CD4-positive, alpha-beta T cell treated with Interleukin-15 for 4 hours (primary cell): Measurements from ENCODE around the gene PPA2.
"Not testable (repeated sequence)": the region's sequence is repeated elsewhere in the genome, so short reads cannot be mapped to it uniquely, and the experiment has no call there.

Experiments used
- DNase-seq: peaks from one replicate; pipeline ENCODE4 v3.0.0-alpha.2; 2020; ENCODE audit warnings: low spot score

PPA2 gene

DNA sequence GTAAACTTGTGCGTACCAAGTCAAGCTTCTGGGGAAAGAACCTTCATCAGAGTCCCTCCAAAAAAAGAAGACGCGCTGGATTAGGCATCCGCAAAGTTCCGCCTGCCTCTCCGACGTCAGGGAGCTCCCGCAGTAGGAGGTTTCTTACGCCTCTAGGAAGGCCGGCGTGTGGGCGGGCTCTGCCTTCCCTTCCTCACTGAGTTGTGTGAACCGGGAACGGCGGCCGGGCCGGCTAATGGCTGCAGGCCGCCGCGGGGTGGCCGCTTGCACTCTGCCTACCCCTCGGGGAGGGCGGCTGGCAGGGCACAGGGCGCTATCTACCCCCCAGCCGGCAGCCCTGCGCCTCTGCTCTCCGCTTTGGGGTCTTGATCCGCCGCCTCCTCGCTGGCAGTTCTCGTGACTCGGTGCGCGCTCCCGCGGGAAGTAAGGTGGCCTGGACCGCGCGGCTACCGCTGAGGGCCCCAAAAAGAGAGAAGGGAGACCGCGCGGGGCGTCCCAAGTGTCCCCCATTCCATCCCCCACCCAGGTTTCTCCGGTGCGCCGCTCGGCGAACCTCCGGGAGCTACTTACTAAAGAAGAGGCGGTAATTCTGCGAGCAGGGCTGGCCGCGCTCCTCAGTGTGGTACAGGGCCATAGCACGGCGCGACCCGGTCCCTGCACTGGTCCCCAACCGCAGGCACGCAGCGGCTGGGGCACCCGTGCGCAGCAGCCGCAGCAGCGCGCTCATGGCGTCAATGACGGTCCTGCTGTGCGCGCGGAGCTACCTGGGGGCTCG is at the start of gene PPA2:
Gene PPA2 (minus strand): TSS at position 739 of the 775 bp plus-strand sequence. CDS start 12 bp downstream, at position 727.
- DNase-seq = peak; percentile 79

DNA sequence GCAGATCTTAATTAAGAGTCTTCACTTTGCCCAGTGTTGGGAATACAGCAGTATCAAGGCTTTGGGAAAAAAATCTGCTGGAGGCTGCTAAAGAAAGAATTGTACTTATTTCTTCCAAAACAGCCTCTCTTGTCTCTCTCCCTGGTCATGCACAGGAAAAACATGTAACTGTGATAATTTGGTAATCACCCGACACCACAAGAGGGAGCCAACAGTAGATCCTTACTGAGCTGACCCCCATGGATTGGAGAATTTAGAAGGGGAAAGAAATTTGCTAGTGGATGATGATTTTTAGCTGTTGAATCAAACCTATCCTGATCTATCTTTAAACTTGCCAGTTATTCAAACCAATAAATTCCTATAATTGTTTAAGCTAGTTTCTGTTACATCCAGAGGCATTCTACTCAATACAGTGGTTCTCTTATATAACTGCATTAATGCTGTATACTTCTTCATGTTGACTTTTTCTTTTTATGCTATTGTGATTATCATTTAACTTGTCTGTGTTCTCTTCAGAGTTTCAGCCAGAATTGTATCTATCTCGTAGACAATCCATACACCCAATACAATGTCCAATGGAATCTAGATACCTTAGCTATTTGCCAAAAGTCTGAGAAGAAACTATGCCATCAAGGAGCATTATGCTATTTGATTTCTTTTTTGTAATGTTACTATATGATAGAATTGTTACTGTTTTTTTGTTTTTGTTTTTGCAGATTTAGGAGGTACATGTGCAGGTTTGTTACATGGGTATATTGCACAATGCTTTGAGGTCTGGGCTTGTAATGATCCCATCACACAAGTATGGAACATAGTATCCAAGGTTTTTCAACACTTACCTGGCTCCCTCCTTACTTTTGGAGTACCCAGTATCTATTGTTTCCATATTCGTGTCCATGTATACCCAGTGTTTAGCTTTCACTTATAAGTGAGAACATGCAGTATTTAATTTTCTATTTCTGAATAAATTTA is 47.2 kb upstream of the PPA2 start:
- no peak for DNase-seq

DNA sequence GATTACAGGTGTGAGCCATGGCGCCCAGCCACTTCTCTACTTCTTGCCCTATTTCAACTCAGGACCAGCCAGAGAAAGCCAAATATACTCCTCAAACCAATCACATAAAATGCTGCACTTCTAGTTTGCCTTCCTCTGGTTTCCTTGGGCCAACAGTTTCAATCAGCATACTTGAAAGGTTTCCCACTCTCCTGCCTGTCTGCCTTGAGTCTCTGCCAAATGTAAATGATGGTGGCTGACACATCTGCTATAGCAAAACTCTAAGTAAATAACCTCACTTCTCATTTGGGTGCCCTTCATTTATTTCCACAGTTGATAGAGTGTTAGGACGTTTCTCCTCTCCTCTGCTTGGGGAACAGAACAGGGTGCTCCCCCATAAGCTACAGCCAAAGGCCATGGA is 36.4 kb upstream of the PPA2 start:
- no peak for DNase-seq

DNA sequence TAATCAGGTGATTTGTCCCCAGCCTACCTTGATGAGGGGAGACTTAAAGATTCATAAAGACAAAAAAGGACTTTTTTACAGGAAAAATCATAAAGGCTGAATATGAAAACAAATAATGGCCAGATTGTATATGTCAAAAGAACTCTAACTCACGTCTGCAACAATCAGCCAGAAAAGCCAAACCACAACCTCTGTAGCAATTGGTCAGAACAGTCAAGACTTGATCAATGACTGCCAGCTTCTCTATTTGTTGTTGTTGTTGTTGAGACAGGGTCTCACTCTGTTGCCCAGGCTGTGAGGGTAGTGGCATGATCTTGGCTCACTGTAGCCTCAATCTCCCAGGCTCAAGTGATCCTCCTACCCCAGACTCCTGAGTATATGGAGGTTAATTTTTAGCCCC is 35.9 kb upstream of the PPA2 start:
- no peak for DNase-seq

DNA sequence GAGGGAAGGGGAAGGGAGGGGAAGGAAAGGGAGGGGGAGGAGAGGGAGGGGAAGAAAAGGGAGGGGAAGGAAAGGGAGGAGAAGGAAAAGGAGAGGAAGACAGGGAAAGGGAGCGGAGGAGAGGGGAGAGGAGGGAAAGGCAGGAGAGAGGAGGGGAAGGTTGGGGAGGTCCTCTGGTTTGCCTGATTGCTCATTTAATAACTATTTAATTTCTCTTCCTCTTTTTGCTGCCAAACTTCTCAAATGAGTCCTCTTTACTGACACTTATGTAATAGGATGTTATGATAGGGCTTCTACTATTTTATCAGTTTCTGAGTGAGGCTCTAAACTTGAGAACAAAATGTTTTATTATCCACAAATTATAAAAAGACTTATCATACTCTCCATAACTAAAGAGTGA is 35.4 kb upstream of the PPA2 start:
- no peak for DNase-seq

DNA sequence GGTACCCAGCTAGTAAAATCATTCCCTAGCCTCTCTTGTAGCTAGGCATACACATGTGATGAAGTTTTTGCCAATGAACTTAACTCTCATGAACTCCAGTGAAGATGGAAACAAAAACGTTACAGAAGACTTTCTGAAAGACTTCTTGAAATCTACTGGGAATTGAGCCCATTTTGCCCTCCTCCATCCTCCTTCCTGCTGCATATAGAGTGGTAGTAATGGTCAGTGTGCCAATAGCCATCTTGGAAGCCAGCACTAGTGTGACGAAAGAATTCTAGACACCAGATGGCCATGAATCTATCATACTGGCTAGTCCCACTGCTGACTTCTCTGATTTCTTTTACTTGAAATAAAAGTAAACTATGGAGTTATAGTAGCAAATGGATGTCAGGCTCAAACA is 30.9 kb upstream of the PPA2 start:
- DNase-seq = no peak

DNA sequence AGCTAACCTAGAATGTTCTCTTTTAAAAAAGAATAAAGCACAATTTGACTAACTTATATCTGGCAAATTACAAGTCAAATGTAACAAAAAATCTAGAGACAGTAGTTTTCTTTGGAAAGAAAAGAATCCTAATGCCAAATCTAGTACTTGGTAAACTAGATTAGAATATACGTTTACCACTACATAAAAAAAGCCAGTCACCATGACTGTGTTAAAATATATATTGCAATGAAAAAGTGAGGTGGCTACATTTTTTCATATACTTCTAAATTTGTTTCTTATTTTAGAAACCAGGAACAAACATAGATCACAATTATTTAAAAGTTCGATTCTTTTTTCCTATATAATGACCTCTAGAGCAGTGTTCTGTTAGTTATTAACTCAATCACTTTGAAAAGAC is 29.6 kb upstream of the PPA2 start:
- DNase-seq = no peak

DNA sequence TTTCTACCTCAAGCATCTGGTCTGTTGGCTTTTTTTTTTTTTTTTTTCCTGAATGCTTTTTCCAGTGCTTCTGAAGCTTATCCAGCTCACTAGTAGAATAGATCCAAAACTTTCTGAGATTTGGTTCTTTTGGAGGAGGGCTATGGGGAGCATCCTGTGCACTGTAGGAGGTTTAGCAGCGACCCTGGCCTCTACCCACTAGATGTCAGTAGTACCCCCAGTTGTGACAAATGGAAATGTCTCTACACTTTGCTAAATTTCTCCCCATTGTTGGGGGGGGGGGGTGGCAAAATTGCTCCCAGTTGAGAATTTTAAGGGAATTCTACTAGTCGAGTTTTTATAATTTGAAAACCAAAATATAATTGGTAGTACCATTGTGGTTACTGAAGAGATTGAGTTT is 23.0 kb upstream of the PPA2 start:
- no peak for DNase-seq

DNA sequence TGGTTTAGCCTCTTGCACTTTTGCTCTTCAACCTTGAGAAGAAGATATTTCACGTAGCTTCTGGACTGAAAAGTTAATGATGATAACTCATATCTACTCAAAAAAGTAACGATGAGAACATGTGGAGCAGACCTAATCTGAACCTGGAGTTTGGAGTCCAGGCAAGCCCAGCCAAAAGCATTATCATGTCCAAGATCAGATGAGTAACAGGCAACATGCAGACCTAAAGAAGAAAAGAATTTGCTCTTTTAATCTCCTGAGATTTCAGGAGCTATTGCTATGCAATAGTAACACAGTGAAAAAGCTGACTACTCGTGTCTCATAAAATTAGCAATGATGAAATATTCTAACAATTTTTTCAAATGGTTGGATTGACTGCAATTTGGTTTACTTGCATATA is 21.8 kb upstream of the PPA2 start:
- DNase-seq = no peak

DNA sequence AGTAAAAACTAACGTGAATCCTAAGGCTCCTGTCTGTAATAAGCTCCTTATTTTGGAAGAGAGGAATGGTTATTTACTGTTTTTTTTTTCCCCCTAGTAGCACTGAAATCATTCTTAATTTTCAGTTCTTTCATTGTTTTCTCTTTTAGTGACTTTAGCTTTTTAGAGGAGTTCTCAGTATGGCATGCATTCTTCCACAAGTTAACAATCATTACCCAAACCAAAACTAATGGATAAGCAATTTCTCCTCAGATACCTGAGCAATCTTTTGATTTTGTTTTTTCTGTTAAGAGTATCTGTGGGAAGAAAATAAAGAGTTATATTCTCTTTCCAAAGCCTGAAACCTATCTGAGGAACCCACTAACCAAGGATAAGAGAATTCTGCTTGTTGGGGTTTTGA is 16.7 kb upstream of the PPA2 start:
- no peak for DNase-seq

DNA sequence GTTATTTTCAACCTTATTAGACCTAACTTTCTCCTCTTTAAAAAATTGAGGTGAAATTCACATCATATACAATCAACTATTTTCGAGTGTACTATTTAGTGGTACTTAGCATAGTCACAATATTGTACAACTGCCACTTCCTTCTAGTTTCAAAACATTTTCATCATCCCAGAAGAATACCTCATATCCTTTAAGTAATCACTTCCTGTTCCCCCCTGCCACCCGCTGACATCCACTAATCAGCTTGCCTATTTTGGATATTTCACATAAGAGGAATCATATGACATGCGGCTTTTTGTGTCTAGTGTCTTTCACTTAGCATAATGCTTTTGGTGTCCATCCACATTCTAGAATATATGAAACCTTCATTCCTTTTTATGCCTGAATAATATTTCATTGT is 10.0 kb upstream of the PPA2 start:
- no peak for DNase-seq

DNA sequence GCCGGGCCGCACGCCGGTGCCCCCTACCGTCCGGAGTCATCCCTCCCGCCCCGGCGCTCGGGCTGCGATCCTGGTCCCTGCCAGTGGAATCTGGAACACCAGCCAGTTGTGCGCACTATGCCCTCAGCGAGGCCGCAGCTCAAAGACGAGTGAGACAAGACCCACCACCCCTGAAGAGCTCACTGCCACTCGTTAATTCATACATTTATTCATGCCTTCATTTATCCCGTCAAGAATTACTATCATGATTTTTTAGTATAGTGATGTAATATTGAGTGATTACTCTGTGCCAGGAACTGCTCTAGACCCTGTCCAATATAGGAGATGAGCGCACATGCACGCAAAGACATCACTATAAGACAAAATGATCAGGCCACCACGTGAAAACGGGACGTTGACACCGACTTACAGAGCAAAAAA is 247 bp upstream of the PPA2 start:
- no peak for DNase-seq

DNA sequence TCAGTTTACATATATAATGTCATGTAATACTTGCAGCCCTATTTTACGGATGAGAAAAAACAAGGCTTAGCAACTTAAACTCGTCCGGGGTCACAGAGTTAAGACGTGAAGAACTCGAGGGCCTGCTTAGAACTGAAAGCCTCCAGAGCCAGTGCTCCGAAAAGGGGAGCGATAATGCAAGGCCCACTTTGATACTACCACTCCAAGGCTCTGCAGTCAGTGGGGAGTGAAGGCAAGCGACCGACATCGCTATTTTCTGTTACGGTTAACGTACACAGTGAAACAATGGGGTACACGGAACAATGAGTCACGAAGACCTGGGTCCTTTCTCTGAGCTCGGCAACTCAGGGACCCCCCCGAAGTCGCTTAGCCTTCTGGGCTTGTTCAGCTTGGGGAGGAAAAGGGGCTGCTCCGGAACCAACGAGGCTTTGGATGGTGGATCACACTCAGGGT is 965 bp downstream of the PPA2 start:
- DNase-seq = no peak

DNA sequence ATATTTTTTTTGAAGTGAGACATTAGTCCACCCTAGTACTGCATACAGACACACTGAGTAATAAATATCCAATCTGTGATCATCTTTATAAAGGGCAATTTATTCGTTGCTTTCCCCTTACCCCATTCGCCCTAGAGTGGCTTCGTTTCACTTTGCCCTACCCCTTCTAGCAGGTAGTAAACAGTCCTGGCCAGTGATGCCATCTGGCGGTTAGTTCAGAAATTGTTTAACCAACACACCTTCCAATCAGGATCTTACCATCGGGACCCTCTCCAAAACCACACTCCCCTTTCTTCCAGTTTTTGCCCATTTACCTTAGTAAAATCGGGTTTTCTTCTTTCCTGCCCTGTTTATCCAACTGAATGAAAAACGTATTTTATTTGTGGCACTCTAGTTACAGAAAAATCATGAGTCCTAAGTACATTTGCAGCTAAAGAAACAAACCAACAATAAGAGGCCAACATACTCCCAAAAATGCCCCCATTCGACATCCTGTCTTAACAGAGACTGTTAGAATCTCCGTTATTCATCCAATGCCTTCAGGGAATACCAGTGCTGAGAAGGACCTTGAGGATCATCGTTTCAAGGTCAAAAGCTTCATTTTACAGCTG is 2.2 kb downstream of the PPA2 start:
- peak; percentile 82 for DNase-seq

DNA sequence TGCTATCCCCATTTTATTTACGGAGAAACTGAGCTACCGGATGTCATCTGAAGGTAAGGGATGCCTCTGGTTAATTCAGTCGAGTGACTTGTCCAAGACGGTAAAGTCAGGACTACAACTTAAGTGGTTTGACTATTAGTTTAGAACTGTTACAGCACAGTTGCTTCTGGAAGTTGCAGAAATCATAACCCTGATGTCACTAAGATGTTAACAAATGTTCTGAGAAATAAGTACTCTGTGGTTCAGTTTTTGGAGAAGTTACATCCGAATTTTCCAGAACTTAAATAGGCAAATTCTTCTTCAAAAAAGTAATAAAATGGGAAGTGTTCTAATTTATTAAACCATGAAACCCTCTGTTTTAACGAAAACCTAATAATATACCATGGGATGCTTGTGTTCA is 3.1 kb downstream of the PPA2 start:
- no peak for DNase-seq

DNA sequence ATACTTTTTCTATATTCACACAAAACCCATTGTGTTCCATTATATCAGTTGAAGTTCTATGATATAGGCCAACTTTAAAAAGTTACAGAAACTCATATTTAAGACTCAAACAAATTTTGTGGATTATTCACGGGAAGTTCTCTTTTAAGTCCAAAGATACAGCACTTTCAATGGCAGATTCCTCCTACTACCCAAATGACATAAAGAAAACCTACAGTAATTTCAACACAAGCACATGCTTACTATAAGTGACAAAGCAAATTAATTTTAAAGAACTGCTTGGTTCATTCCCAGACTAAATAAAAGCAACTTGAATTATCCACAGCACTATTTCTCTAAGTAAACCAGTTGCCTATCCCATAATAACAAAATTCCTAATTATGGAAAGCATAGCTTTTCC is 4.1 kb downstream of the PPA2 start:
- DNase-seq = no peak

DNA sequence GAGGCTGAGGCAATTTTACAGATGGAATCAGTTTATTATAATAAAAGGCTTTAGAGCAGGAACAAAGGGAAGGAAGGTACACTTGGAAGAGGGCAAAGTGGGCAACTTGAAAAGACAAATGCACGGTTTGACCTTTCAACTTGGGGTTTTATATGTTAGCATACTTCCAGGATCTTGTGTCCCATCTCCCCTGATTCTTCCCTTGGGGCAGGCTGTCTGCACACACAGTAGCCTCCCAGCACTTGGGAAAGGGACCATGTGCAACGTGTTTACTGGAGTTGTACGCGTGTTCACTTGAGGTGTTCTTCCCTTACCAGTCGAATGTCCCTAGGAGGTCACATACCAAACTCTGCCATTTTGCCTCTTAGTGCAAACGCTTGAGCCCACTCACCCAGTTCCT is 7.3 kb downstream of the PPA2 start:
- DNase-seq = no peak

DNA sequence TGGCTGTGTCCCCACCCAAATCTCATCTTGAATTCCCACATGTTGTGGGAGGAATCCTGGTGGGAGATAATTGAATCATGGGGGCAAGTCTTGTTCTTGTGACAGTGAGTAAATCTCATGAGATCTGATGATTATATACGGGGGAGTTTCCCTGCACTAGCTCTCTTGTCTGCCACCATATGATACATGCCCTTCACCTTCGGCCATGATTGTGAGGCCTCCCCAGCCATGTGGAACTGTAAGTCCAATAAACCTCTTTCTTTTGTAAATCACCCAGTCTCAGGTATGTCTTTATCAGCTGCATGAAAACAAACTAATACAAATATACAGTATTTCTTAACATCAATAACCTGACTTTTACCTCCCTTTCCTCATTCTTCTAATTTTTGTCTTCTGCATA is 9.3 kb downstream of the PPA2 start:
- DNase-seq = not testable (repeated sequence)

DNA sequence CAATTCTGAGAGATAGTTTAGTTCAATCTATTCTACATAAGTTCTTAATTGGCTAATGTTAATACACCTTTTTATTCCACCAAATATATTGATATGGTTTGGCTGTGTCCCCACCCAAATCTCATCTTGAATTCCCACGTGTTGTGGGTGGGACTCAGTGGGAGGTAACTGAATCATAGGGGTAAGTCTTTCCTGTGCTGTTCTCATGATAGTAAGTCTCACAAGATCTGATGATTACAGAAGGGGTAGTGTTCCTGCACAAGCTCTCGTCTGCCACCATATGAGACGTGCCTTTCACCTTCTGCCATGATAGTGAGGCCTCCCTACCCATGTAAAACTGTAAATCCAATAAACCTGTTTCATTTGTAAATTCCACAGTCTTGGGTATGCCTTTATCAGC is 11.3 kb downstream of the PPA2 start:
- DNase-seq = no peak

DNA sequence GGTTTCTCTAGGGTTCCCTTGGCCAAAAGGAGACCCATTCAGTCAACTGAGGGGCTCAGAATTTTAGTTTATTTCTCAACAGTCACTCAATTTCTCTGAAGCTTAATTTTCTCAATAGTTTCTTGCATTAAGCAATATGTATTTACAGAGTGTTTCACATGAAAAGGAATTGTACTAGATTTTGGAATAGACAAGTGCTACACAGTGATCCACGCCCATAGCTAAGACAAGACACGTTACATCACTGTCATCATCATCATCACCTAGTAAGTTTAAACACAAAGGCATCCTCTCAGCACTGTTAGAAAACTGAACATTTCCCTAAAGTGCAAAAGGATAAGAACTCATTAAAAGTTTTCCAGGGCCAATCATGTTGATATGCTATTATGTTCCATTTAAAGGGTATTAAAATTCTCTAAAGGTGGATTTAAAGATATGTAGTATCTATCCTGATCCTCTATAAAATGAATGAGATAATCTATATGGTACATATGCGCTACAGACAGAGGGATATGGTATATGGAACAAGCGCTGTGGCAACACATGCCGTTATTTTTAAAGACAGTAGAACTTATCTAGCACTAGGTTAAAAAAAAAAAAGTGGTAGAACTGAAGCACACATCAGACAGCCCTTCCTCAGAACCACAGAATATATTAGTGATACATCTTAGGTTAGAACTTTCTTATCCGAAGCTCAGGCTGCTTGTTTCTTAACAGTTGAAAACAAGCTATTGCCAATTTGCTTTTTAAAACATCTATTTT is 12.1 kb downstream of the PPA2 start:
- DNase-seq = no peak

DNA sequence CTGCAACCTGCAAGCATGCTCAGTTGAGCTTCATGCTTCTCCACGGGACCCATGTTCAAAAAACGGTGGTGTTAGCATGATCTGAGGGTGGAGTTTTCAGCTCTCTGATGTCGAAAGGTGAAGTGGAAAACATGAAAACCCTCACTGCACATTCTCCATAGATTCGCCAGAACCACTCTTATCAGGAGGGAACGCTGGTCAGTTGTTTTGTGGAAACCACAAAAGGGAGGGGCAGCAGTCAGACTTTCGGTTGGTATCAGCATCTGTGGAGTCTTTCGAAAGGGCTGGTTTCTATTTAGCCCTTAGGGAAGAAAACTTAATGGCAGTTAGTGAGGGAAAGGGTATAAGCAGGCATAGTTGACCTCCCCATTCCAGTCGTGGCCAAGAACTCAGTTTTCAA is 12.6 kb downstream of the PPA2 start:
- no peak for DNase-seq

DNA sequence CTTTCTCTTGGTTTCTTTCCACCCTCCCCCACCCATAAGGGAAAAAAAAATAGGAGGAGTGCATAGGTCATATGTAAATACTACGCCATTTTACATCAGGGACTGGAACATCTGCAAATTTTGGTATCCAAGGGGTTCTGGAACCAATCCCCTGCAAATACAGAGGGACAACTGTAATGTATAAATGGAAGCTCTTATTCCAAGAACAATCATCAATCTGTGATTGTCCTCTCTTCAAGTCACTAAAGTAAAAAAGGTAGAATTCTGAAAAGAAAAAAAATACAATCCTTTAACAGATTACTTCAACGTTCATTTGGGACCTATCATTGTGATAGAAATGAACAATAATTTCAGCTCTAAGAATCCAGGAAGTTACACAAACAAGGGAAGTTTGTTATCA is 13.6 kb downstream of the PPA2 start:
- DNase-seq = no peak
